HG03025 (cell line): ENCODE measurements around the gene DNAJB5.

Experiments
- ATAC-seq: cut with Tn5 transposase; IDR thresholded peaks from one replicate; pipeline ENCODE4 v1.9.1; 2021; ENCODE audit warnings: mild to moderate bottlenecking, moderate library complexity; ENCODE audit not compliant: unreplicated experiment, low FRiP score

Gene DNAJB5

GRCh38 chr9:34983209-34983608, 6.3 kb upstream of the DNAJB5 start:
- no peak for ATAC-seq

GRCh38 chr9:34984049-34984448, 5.5 kb upstream of the DNAJB5 start:
- no peak for ATAC-seq

GRCh38 chr9:34985311-34985899, 4.1 kb upstream of the DNAJB5 start:
- no peak for ATAC-seq

GRCh38 chr9:34986540-34987047, 3.0 kb upstream of the DNAJB5 start:
- ATAC-seq: no peak

GRCh38 chr9:34987160-34987901, 2.2 kb upstream of the DNAJB5 start:
- ATAC-seq: no peak

DNA sequence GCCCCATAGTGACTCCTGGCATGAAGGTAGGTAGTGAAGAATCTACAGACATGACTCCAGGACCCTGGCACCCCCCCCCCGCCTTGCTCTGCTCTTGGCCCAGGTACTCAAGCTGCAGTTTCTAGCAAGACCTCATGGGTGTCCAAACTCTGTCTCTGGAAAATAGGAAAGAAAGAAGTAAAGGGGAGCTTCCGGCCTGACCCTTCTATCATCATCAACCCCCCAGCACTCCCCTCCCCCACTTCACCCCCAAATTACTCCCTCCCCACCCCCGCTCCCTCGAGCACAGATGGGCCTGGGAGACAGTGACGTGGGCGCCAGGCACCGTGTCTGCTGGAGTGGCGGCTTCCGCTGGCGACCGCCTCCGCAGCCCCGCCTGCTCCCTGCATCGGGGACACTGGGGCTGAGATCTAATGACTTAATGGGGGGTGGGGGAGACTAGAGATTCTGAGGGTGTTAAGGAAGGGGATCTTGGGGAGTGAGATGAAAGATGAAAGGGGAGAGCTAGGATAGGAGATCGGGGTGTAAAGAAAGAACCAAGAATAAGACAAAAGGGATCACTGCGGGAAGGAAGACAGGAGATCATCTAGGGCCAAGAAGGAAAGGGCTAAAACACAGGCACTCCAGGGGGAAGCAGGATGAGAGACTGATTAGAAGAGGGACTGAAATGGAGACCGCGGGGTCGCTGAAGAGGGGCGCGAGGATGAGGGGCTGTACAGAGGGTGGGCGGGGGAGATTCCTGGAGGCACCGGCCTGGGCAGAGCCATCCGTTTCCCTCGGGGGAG, 1.1 kb upstream of the DNAJB5 start:
- no peak for ATAC-seq

DNA sequence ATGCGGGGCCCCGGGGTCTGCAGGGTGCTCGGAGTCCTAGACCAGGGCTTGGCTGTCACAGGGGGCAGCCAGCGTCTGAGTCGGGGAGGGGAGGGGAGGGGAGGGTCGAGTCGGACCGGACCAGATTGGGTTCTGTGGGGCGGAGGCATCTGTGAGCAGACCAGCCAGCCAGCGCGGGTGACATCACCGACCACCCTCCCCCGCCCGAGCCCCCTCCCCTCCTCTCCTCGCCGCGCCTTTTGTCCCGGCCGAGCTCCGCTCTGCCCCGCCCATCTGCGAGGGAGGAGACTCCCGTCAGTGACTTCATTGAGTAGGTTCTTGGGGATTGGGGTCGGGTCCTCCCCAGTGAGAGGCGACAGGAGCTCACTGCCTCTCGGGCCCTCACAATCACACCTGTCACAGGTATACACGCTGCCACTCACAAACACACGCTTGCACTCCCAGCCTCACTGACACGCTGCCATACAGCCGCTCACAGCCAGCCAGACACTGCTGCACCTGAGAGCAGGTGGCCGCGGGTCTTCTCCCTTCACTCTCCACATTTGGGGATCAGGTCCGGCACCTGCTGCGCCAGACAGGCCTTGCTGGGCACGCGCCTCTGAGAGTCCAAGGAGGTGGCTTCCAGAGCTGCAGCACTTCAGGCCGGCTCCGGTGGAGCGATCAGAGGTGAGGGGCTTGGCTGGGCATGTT, 546 bp downstream of the DNAJB5 start:
- ATAC-seq: peak; percentile 5

- ATAC-seq: no peak
Measured at GRCh38 chr9:34990908-34991606, 1.5 kb downstream of the DNAJB5 start.

GRCh38 chr9:34991607-34992375, 2.2 kb downstream of the DNAJB5 start:
- ATAC-seq: no peak

DNA sequence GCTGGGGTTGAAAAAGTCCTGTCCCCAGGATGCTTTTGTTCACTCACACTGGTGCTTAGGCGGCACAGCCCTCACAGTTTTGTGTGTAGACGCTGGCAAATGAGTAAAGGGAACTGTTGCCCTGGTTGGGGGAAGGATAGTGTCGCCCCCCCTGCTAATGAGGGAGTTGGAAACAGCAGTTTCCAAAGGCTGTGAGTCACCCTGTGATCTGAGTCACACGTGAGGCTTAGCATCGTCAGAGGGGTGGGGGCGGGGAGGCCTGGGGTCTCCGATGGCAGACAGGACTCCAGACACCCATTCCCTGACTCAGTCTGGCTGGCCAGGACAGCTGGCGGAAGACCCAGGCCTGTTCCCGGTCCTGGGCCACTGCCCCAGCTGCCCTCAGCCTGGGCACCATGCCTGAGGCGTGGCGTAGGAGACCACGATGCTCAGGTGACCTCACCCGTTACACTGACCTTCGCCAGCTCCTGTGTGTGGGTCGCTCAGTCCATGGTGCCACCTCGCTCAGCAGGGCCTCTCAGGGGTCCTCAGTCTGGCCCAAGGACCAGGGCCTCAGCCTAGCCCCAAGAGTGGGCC, 2.9 kb downstream of the DNAJB5 start:
- no peak for ATAC-seq

- ATAC-seq: no peak
Measured at GRCh38 chr9:34993502-34994259, 4.1 kb downstream of the DNAJB5 start.

- ATAC-seq: no peak
Measured at GRCh38 chr9:34994260-34994899, 4.8 kb downstream of the DNAJB5 start.

DNA sequence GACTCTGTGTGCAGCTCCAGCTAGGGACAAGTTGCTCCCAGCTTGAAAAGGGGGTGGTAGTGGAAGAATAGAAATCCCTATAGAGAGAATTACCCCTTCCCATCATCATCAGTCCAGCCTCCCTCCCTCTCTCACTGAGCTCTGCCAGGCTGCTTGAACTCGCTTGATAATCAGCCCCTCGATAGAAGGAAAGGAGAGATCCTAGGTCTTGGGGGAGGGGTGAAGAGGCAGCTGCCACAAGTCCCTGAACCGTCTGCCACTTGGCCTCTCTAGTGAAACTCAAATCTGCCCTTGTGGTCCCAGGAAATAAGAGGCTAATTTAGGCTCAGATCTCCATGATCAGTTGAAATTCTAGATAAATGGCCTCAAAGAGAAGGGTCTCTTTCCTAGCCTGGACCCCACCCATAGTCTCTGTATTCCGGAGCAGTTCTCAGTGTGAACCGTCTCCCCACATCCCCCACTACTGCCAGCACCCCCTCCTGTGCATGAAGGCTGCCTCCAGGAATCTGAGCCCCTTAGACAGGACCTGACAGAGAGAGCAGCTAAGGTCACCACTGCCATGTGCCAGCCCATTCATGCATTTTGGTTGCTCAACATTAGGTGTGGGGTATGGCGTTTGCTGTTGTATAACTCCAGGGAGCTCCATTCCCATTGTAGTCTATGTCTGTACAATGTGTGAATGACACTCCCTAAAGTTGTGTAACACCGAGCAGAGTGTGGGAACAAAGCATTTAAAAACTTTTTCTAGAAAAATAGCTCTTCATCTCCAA, 5.5 kb downstream of the DNAJB5 start:
- no peak for ATAC-seq

DNA sequence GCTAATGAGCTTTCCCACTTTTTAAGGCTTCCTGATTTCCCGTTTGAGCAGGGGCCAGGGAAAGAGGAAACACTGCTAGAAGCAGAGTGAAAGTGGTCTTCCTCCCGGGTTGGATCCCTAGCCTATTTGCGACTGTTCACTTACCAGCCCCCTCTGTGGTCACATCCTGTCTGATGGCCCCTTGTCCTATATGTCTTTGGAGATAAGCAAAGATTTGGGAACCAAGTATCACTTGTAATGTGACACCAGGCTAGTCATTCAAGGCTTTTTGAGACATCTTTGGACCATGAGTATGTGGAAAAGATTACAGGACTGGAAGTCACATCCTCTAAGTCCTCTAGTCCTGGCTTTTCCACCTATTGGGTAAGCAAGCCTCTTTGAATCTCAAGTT, 6.1 kb downstream of the DNAJB5 start:
- no peak for ATAC-seq

- no peak for ATAC-seq
Measured at GRCh38 chr9:34996181-34996904, 6.8 kb downstream of the DNAJB5 start.

GRCh38 chr9:34996905-34997279, 7.3 kb downstream of the DNAJB5 start:
- ATAC-seq: no peak

DNA sequence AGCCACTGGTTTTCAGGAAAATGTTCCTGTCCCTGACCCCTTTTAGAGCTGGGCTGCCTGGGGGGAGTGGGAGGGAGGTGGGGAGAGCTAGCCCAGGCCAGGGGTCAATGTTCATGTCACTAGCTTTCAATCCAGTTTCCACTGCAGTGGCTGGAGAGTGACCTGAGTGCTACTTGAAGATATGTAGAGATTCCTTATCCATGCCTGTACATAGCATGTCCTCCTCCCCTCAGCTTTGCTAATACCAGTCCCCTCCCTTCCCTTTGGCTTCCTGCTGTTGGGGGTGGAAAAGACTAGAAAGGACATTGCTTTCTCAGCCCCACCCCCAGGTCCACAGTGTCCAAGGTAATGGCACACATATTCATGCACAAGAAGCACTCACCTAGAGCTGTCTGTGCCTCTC, 7.8 kb downstream of the DNAJB5 start:
- no peak for ATAC-seq
